Cardiac muscle cell (in vitro differentiated cells and primary cell): ENCODE data around the gene HOTAIR. TPM values are rescaled to one million over a fixed set of nuclear protein-coding genes. Genes with fewer than 3 reads are reported as not detected.

ENCODE experiments used
- DNase-seq, 2 donors: peaks; one replicate each; pipeline versions ENCODE4 v3.0.0 to v3.0.0-alpha.2; 2010 to 2017; ENCODE audit warnings: low read depth in 1 of 2, low spot score in 1 of 2
- H3K27ac ChIP-seq: fragments of 200-600 bp; sonication (generic); 2 replicates; pipeline ENCODE4 v1.5.1; 2016
- H3K27me3 ChIP-seq: fragments of 200-600 bp; sonication (generic); 2 replicates; pipeline ENCODE4 v1.6.0; 2016; ENCODE audit warnings: control low read depth
- H3K36me3 ChIP-seq: fragments of 200-600 bp; sonication (generic); 2 replicates; pipeline ENCODE4 v1.5.1; 2016; ENCODE audit warnings: control low read depth
- H3K4me1 ChIP-seq: fragments of 200-600 bp; sonication (generic); 2 replicates; pipeline ENCODE4 v1.8.1; 2017; ENCODE audit warnings: low read depth, mild to moderate bottlenecking, mixed run types
- H3K4me3 ChIP-seq: fragments of 200-600 bp; sonication (generic); 2 replicates; pipeline ENCODE4 v1.5.1; 2016; ENCODE audit warnings: mild to moderate bottlenecking
- H3K9me3 ChIP-seq: fragments of 200-600 bp; sonication (generic); 2 replicates; pipeline ENCODE4 v1.5.1; 2017; ENCODE audit warnings: low read depth, mild to moderate bottlenecking, control low read depth
- polyA plus RNA-seq: library from polyadenylated mRNA; unstranded; fragments of >200 nt; fragmentation: Nextera tagmentation; extraction: Ambion mirVana; gene quantifications from 2 replicates; pipeline ENCODE4 v1.2.1, GENCODE V29; 2016
- total RNA-seq: library from RNA; depleted of rRNA; stranded (reverse); fragments of >200 nt; gene quantifications from 2 replicates; pipeline ENCODE4 v1.2.3, GENCODE V29; 2016
- TF ChIP-seq, protein P1 (sequence below): IDR thresholded peaks from 2 replicates; pipeline ENCODE4 v1.5.1; 2012; ENCODE audit warnings: low read depth, mild to moderate bottlenecking, low read length

HOTAIR gene
- total and polyA plus RNA-seq, 2 experiments from 2014 or later, result not detected

DNA sequence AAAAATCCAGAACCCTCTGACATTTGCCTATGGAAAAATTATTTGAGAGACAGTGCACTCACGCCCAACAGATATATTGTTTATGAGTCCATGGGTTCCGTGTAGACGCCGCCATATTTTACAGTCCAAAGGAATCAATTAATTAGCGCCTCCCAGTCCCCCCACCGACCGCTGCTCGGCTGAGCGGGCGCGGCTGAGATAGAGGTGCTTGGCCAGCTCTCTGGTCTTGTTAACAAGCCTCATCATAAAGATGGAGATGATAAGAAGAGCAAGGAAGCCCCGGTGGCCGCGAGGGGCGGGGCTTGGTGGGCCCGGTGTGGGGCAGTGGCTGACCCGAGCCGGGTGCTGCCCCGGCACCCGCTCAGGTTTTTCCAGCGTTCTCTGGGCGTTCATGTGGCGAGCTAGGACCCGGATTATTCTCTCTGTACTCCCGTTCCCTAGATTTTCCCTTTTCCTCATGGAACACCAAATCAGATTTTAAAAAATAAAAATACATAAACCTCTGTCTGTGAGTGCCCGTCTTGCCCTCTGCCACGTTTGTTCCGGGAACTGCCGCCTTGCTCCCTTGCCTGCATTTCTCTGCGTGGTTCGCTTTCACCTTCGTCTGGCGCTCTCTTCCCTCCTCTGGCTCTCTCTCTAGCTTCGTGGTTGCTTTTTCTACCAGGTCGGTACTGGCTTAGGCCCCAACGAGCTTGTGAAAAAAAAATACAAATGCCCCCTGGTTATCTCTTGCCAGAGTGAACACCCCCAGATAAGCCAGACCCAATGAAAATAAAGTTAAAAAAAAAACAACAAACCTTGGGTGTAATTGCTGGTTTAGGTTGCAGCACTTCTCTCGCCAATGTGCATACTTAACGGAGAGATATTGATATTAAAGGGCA is 11.1 kb downstream of the HOTAIR start:
- no peaks in the 10 kb centered on the region for H3K36me3 ChIP-seq
- H3K4me3 ChIP-seq, result no peak overlapping the region
- TF ChIP-seq, protein P1, sequence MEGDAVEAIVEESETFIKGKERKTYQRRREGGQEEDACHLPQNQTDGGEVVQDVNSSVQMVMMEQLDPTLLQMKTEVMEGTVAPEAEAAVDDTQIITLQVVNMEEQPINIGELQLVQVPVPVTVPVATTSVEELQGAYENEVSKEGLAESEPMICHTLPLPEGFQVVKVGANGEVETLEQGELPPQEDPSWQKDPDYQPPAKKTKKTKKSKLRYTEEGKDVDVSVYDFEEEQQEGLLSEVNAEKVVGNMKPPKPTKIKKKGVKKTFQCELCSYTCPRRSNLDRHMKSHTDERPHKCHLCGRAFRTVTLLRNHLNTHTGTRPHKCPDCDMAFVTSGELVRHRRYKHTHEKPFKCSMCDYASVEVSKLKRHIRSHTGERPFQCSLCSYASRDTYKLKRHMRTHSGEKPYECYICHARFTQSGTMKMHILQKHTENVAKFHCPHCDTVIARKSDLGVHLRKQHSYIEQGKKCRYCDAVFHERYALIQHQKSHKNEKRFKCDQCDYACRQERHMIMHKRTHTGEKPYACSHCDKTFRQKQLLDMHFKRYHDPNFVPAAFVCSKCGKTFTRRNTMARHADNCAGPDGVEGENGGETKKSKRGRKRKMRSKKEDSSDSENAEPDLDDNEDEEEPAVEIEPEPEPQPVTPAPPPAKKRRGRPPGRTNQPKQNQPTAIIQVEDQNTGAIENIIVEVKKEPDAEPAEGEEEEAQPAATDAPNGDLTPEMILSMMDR, result no peak
- no peak overlapping the region for H3K27ac ChIP-seq
- DNase-seq, result no peak
- peaks cover 100% of the 10 kb centered on the region for H3K27me3 ChIP-seq
- H3K4me1 ChIP-seq, result no peaks in the 10 kb centered on the region
- H3K9me3 ChIP-seq, result no peaks in the 10 kb centered on the region

DNA sequence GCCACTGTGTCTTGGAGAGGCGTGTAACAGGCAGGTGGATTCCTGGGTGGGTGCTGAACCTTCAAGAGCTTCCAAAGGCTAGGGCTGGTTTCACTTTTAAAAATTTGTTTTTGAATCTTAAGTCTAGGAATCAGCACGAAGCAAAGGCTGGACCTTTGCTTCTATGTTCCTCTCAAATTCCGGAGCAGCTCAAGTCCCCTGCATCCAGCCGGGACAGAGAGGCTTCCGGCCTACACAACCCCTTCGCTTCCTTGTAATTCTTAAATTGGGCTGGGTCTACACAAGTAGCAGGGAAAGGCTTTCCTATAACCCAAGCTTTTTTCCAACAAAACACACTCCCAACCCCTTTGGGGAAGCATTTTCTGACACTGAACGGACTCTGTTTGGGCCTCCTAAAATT is 11.7 kb downstream of the HOTAIR start:
- H3K27me3 ChIP-seq, result peaks cover 100% of the 10 kb centered on the region
- TF ChIP-seq, protein P1, result no peak
- no peak overlapping the region for H3K4me3 ChIP-seq
- no peaks in the 10 kb centered on the region for H3K9me3 ChIP-seq
- H3K27ac ChIP-seq, result no peak overlapping the region
- no peaks in the 10 kb centered on the region for H3K4me1 ChIP-seq
- no peaks in the 10 kb centered on the region for H3K36me3 ChIP-seq
- DNase-seq, result no peak

DNA sequence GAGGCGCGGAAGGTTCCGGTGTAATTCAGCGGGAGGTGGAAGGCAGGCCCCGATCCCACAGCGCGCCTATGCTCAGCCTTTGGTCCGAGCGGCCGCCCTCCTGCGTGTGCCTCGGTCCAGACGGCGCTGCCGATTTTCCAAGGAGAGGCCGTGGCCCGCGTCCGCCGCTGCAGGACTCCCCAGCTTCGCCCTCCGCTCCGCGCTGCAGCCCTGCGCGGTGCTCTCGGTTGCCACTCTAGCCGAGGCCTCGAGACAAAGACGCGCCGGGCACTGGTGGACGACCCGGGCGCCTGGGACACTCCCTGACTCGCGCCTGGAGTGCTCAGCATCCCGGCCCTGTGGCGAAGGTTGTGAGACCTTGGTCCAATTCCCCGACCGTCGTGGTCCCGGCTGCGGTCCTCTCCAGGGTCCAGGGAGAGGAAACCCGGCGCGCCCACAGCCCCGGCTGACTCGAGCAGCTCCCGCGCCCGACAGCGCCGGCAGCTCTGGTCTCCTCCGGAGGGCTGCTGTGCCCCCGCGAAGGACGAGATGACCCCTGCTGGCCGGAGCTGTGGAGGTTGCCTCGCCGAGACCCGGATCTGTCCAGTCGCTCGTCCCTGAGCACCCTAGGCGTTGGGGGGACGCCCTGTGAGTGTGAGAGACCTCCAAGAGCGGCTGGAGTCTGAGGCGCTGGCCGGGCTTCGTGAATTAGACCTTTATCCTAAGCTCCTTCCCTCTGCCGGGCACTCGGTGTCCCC is 13.6 kb downstream of the HOTAIR start:
- H3K27ac ChIP-seq, result no peak overlapping the region
- peaks cover 100% of the 10 kb centered on the region for H3K27me3 ChIP-seq
- TF ChIP-seq, protein P1, result no peak
- no peaks in the 10 kb centered on the region for H3K9me3 ChIP-seq
- no peaks in the 10 kb centered on the region for H3K4me1 ChIP-seq
- H3K4me3 ChIP-seq, result no peak overlapping the region
- H3K36me3 ChIP-seq, result no peaks in the 10 kb centered on the region
- DNase-seq, result no peak

DNA sequence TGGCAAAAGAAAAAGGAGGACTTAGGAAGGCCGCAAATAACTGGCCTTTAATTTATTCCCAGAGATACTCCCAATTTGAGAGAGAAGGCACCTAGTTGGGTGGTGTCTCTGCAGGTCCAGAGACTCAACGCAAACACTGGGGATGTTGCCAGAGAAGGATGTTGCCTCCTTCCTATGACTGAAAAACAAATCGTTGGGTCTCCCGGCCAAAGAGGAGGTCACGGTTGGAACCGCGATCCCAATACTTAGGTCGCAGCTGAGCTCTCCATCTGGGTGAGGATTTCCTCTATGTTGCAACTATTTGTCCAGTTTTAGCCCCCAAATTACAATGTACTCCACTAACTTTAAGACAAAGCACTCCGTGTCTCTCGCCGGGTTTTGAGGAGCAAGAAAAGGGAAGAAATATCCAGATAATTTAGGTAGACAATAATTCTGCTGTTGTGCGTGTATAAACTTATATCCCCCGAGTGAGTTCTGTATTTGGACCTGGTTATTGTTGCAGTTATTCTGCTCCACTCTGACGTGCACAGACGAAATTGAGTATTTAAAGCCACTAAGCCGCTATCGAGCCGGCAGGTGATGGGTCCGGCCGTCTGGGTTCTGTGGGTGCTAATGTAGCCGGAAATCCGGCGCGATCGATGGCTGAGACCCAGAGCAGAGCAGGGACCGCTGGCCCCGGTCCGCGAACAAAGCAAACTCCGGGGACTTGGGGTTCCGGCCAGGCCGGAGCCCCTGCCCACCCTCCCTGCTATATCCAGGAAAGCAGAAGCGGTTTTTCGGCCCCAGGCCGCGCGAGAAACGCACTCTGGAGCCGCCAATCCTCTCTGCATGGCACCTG is 14.3 kb downstream of the HOTAIR start:
- no peak overlapping the region for H3K27ac ChIP-seq
- no peak overlapping the region for H3K4me3 ChIP-seq
- no peaks in the 10 kb centered on the region for H3K9me3 ChIP-seq
- DNase-seq, result no peak
- peaks cover 100% of the 10 kb centered on the region for H3K27me3 ChIP-seq
- H3K4me1 ChIP-seq, result no peaks in the 10 kb centered on the region
- TF ChIP-seq, protein P1, result no peak
- H3K36me3 ChIP-seq, result no peaks in the 10 kb centered on the region

DNA sequence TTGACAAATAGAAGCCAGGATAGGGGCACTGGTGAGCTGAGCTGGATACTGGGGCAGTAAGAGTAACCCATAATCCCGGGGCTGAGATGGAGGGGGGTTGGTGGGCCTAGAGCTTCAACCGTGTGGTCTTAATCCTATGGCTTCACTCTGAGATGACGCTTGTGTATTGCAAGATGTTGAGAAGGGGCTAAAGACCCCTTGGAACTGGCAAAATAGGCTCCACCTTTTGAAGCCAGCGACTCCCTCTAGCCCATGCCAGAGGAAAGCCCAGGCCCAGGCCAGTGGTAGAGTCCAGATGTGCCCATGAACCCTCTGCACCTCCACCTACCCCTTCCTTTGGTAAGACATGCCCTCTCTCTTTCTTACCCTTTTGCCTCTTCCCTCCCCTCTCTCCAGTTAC is 15.4 kb downstream of the HOTAIR start:
- H3K9me3 ChIP-seq, result no peaks in the 10 kb centered on the region
- peaks cover 100% of the 10 kb centered on the region for H3K27me3 ChIP-seq
- H3K36me3 ChIP-seq, result no peaks in the 10 kb centered on the region

More for the DNA sequence above, 15.4 kb downstream of the HOTAIR start:
- no peak for DNase-seq
- TF ChIP-seq, protein P1, result no peak
- no peak overlapping the region for H3K4me3 ChIP-seq
- no peak overlapping the region for H3K27ac ChIP-seq
- H3K4me1 ChIP-seq, result no peaks in the 10 kb centered on the region
